GM19455 (cell line): ENCODE data around the gene MACROD2.
"Not testable (repeated sequence)": the region's sequence is repeated elsewhere in the genome, so short reads cannot be mapped to it uniquely, and the experiment has no call there.

Experiments used
- ATAC-seq: cut with Tn5 transposase; IDR thresholded peaks from one replicate; pipeline ENCODE4 v1.9.1; 2021; ENCODE audit not compliant: unreplicated experiment

Gene MACROD2

DNA sequence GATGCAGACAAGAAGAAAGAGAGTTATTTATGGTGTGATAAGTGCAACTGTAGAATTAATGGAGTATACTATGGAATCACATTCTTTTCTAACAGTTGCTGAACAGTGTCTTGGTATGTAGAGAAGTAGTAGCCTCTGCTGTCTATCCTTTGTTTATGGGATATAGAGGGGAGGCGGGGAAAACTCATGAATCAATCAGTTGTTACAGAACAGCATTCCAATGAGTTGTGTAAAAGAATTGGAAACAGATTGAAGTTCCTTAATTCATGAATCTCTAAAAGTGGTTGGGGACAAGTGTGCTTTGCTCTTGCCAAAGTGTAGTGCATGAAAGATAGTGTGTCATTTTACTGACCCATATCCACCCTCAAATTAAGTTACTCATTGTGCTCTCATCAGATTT lies 264.4 kb downstream of the MACROD2 start:
- no peak for ATAC-seq

DNA sequence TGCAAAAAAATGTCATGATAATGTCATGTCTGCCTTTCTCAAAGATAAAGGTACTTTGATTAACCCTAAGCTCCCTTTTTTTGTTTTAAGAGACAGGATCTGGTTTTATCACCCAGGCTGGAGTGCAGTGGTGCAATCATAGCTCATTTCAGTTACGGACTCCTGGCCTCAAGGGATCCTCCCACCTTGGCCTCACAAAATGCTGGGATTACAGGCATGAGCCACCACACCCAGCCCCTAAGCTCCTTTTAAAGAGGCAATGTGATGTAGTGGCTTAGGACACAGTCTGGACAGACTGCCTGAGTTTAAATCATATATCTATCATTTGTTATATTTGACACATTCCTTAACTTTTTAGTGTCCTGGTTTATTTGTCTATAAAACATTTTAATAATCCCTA lies 265.1 kb downstream of the MACROD2 start:
- no peak for ATAC-seq

DNA sequence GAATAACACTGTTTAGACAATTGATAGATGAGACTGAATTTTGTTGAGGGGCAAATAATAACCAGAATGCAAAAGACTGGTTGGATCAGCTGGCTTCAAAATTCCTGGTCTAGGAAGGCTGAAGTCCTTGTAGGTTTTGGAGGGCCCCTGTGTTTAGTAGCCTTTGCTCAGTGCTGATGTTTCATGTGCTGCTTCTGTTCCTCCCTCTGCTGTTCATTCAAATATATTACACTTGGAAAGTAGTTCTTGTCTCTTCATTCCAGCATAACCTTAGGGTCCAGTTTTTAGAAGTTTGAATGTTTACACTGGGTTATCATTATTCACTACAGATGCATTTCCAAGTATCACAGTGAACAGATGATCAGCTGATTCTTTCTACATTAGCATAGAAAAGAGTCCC lies 269.6 kb downstream of the MACROD2 start:
- no peak for ATAC-seq

GRCh38 chr20:14266246-14266645 lies 270.9 kb downstream of the MACROD2 start:
- ATAC-seq = no peak

DNA sequence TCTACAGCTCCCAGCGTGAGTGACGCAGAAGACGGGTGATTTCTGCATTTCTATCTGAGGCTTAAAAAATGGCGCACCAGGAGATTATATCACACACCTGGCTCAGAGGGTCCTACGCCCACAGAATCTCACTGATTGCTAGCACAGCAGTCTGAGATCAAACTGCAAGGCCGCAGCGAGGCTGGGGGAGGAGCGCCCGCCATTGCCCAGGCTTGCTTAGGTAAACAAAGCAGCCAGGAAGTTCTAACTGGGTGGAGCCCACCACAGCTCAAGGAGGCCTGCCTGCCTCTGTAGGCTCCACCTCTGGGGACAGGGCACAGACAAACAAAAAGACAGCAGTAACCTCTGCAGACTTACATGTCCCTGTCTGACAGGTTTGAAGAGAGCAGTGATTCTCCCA lies 275.4 kb downstream of the MACROD2 start:
- ATAC-seq = not testable (repeated sequence)

DNA sequence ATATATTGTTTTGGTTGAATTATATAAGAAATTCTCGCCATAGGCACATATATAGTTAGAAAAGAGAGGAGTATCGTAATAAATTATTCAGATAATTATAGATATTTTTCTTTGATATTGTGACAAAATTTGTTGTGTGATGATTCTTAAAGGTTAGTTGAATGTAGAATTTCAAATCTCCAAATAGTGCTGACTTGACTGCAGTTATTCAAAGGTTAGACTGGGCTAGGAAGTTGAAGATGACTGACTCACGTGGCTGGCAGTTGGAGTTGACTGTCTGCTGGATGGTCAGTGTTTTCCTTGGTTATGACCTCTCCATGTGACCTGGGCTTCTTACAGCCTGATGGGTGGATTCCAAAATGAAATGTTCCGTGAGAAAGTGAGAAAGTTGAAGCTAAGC lies 286.8 kb downstream of the MACROD2 start:
- ATAC-seq = no peak

DNA sequence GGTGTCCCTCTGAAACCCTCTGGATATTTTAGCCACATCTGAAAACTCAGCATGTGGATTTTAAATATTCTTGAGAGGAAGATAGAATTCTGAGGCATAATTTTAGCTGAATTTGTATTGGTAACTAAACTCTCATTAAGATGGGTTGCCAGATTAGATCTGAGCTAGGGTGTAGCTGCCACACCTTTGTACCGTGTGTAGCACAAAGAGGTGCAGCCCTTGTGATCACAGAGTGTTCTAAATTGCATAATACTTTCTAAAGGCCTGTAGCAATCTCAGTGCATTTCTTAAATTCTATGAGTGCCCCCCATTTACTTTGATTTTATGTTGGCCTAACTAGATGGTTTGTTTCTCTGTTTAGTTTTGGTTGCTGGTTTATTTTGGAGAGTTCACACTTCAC lies 289.1 kb downstream of the MACROD2 start:
- no peak for ATAC-seq

- ATAC-seq = no peak
These were observed 293.3 kb downstream of the MACROD2 start for GRCh38 chr20:14288341-14289330.

DNA sequence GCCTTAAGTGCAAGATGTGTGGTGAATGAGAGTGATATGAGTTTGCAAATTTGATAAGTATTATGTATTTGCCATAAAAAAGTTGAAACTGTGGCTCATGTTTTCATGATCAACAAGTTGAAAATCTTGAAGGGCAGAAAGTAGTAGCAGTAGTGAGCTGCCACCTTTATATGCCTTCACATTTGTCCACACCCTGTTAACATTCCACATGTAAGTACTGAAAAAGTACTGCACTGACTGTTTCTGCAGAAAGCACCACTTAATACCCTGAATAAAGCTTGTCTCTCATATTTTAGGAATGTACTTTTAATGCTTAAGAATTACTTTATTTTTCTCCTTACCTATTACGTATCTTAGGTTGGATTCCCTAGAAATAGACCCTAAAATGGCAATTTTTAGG lies 296.2 kb downstream of the MACROD2 start:
- no peak for ATAC-seq

DNA sequence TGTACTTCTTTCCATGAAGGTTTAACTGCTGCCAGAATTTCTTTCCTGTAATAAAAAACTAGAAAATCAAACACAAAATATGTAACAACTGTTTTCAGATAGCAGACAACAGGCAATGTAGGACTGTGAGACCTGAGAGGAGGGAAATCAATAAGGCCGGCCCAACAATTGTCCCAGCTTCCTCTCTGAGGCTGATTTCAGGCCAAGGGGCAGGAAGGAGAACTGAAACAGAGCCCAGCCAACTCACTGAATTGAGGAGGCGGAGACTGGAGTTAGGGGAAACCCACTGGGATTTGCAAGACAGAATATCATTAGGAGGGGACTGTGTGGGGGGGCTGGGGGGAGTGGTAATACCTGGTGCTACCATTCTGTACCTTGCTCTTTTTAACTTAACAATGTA lies 299.9 kb downstream of the MACROD2 start:
- no peak for ATAC-seq

- no peak for ATAC-seq
These were observed 300.5 kb downstream of the MACROD2 start for GRCh38 chr20:14295770-14296309.

DNA sequence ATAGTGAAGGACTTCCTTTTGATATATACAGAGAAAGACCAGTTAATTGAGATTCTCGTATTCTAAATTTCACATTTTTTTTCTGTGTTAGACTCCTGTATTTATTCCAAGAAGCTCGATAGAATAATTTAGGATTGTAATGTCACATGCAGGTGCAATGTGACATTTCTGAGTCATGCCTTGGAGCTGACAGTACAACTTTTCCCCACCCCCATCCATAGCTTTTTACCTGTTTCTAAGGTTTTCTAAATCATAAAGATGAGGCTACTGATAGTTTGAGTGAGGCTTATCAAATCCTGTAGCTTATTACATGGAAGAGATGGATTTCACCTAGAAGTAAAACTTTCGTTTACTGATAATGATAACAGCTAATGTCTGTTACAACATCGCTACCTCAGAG lies 304.5 kb downstream of the MACROD2 start:
- no peak for ATAC-seq

GRCh38 chr20:14303106-14303505 lies 307.8 kb downstream of the MACROD2 start:
- ATAC-seq = no peak

GRCh38 chr20:14303651-14304050 lies 308.3 kb downstream of the MACROD2 start:
- ATAC-seq = no peak

DNA sequence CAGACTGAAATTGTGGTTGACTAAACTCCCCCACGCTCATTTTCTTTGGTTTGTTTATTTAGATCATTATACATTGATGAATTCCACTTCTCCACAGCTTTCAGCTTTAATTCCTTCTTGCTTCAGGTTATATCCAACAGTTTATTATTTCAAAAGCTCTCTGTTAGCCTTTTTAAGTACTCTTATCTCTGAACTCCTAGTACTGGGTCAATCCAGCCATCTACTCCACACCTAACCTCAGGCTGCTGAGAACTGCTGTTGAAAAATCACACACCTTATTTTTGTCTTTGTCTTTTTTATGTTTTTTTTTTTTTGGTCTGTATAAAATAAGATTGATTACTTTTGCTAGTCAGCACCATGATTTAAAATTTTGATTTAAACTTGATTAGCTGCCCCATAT lies 309.2 kb downstream of the MACROD2 start:
- ATAC-seq = no peak

DNA sequence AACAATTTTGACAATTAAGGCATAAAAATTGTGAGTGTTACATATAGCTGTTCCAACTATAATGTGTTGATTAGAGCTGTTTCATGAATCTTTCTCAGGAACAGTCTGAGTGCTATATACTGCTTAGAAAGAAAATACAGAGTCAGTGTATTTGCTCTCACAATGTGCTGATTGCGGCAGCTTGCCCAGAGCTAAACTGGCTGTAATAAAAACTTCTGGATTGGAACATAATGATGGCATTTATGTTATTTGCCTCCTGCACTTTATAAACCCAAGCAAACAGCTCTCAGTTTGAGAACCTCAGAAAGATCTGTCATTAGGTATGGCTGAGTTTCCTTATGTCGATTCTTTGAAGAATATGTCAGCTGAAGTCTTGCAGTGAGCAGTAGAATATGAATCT lies 312.6 kb downstream of the MACROD2 start:
- no peak for ATAC-seq

GRCh38 chr20:14310977-14311627 lies 315.8 kb downstream of the MACROD2 start:
- no peak for ATAC-seq

DNA sequence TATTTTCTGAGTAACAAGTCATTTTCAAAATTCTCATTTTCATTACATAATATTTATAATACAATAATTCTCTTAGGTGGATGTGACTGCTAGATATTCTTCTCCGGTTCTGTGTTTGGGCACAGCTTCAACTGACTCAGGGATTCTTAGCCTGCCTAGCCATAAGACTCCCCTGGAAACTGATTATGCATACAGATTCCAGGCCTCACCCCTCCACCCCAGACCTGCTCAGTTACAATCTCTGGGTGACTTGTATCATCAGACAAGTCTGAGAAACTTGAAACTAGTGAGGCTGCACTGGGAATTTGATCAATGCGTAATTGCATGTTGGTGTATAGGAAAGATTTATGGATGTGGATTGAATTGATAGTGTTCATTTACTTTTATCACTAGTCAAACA lies 316.7 kb downstream of the MACROD2 start:
- no peak for ATAC-seq

DNA sequence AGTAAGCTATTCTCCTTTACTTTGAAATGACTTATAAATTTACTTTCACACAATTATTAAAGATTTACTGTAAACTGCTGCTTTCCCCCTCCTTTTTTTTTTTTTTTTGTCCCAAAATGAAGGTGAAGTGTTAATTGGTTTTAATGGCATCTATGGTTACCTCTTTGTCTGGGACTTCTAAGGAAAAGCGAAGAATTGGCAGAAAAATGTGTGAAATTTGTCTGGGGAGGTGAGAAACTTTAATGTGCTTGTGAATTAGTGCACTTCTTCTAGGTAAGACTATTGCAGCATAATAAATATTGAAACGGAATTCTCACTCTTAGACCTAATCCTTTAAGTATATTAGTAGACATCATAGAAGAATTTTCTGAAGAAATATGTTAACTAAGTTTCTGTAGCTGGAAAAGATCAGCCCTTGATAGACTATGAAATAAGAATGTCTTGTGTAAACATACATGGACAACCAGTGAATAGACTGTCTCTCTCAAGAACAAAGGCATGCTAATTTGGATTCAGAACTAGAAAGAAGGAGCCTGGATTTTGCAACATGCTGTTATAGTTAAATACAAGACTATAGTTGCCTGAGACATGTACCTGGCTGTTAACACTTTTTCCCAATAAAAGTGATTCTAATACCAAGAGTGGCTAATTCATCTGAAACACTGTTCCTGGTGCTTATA lies 318.2 kb downstream of the MACROD2 start:
- ATAC-seq = no peak

- ATAC-seq = no peak
These were observed 324.4 kb downstream of the MACROD2 start for GRCh38 chr20:14319704-14320103.

- ATAC-seq = no peak
These were observed 336.3 kb downstream of the MACROD2 start for GRCh38 chr20:14331646-14332045.
